PFSK-1 (cell line): Measurements from ENCODE around the gene LANCL1.

Experiments used
- POLR2AphosphoS5 ChIP-seq: IDR thresholded peaks from 2 replicates; pipeline ENCODE4 v1.6.1; 2012; ENCODE audit warnings: low read depth, mild to moderate bottlenecking, control low read depth, low read length, moderate library complexity
- TAF1 ChIP-seq: IDR thresholded peaks from 2 replicates; pipeline ENCODE4 v1.6.1; 2012; ENCODE audit warnings: low read length, control low read depth, borderline replicate concordance; ENCODE audit not compliant: insufficient read depth

GRCh38 chr2:210392469-210392881 lies 84.1 kb downstream of the LANCL1 start:
- TF ChIP-seq POLR2AphosphoS5 (no peak), TAF1 (no peak)
